HG03064 (cell line): ENCODE measurements around the gene SRSF4.
"Not testable (repeated sequence)": the region's sequence is repeated elsewhere in the genome, so short reads cannot be mapped to it uniquely, and the experiment has no call there.

ENCODE experiments used
- ATAC-seq: cut with Tn5 transposase; IDR thresholded peaks from one replicate; pipeline ENCODE4 v1.9.1; 2021; ENCODE audit warnings: low read depth; ENCODE audit not compliant: unreplicated experiment

The SRSF4 gene

DNA sequence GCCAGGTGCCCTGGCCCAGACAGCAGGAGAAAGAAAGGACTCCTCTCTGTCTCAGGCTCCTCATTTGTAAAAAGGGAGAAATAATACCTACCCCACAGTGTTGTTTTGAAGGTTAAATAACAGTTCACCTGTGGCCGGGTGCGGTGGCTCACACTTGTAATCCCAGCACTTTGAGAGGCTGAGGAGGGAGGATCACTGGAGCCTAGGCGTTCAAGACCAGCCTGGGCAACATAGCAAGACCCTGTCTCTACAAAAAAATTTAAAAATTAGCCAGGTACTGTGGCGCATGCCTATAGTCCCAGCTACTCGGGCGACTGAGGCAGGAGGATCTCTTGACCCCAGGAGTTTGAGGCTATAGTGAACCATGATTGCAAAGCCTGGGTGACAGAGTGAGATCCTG lies 55.5 kb downstream of the SRSF4 start:
- ATAC-seq, result no peak

DNA sequence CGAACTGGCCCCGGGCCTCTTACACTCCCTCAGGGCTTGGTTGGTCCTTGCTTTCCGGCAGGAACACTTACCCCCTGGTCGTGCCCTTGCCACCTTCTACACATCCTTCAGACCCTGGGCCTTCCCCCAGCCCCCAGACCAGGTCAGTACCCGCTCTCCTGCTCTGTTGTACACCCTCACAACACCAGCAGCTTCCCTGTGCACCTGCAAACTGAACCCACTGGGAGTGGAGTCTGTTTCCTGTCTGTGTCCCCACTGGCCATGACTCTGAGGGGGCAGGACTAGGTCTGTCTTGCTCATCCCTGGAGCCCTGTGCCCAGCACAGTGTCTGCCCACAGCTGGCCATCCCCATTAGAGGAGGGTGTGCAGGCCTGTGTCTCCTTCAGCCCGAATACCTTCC lies 55.9 kb downstream of the SRSF4 start:
- no peak for ATAC-seq

DNA sequence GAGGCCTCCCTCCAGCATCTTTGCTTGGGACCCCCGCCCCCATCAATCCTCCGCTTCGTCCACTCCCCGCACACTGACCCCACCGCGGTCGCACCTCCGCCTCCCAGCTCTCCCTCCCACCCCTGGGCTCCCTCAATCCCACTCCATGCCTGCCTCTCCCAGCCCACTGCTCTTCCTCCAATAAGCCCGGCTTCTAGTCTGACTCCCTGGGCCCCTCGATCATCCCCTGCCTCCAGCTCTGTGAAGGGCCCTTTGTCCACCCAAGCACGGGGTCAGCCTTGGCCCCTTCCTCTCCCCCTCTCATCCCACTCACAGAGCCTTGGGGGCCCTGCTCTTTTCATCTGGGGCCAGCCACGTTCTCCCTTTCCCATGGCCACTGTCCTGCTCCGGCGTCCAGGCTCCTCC lies 56.5 kb downstream of the SRSF4 start:
- no peak for ATAC-seq

DNA sequence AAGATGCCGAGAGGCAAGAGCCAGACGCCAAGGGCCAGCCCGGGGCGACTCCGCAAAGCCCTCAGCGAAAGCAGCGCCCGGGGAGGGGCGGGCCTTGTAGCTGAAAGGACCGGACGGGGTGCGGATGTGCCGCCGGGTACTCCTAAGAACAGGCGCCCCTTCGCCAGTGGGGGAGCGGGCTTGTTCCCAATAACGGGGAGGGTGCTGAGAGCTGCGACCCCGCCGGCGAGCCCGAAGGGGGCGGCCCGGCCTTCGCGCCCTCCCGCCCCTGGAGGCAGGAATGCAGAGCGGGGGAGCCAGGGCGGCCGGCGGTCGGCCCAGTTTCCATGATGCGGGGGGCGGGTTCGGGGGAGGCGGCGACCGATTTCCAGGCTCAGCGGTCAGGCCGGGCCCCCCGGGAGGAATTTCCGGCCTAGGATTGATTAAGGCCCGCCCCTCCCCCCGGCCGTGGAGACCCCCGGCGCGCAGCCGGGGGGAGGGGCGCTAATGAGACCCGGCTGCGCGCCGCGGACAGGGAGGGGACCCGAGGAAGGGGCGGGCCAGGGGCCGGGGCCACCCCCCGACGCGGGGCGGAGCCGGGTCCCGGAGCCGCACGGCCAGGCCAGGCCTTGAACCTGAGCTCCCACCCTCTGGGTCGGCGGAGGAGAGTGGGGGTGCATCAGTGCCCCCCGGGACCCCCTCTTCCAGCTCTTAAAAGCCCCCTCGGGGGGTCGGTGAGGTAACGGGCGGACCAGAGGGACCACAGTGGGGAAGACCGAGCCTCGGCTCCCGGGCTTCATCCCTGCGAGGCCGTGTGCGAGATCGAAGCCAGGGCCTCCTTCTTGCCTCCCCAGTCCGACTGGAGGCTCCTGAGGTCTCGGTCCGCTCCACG lies 57.1 kb downstream of the SRSF4 start:
- no peak for ATAC-seq

DNA sequence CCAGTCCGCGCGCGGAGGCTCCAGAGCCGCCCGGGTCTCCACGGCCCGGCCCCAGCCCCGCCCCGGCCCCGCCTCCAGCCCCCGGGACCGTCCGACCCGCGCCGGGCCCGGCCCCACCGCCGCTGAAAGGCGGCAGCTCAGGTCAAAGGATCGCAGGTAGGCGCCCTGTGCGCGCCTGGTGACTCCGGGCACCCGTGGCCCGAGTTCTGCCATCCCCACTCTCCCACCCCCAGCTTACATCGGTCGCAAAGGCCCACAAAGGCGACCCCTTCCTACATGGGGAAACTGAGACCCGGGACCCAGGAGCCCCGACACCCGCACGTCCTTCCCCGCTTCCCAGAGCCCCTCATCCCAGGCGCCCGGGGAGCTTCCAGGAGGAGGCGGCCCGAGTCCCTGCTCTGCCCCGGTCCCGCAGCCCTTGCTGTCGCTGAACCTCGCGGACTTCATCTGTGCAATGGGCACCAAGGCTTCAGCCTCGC lies 57.8 kb downstream of the SRSF4 start, which contains the start of gene TMEM200B:
TSS of gene TMEM200B (minus strand) at position 17 of the 479 bp plus-strand sequence. CDS start 2,075 bp downstream, outside the sequence.
- ATAC-seq, result no peak

DNA sequence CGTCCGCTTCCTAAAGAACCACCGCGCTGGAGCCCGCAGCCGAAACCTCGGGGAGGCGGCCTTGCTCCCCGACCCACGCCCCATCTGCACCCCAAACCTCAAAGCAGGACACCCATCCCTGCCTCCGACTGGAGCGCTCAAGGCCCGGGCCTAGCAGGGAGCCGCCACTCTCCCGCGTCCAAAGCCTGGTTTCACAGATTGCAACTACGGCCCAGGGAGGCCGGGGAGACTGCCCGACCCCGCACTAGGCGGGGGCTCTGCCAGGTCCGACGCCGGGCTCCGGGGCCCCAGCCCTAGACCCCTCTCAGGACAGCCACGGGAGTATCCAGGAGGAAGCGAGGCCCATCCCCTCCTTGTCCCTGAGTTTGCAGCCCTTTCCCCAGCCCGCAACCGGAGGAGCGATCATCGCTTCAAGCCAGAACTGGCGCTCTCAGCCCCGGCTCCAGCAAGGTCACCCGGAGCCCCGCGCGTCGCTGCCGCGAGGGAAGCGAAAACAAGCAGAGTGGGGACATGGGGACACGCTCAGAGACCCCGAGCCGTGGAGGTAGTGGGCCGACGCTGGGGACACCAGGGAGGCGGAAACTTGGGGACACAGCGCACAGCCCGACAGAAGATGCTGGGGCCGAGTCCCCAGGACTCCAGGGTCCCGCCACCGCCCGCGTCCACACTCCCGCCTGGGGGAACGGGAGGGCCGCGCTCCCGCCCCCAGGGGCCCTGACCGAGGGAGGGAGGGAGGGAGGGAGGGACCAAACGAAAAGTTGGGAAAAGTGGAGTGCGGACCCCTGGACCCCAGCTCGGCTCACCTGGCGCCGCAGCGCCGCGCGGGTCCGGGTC lies 58.4 kb downstream of the SRSF4 start:
- no peak for ATAC-seq

DNA sequence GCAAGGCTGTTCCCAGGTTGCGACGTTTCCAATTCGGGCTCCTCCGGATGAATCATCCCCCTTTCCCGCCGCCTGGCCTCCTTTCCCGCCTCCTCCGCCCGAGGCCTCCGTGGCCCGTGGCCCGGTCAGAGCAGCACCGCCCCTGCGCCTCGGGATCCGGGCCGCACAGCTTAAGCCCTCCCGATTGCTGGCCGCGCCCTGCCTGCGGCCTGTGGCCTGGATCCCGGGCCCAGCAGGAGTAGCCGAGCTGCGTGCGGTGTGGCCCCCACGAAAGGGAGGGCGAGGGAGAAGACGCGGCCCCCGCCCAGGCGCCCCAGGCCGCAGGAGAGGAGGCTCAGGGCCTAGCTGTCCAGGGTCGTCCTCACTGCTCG lies 59.0 kb downstream of the SRSF4 start:
- ATAC-seq, result no peak

DNA sequence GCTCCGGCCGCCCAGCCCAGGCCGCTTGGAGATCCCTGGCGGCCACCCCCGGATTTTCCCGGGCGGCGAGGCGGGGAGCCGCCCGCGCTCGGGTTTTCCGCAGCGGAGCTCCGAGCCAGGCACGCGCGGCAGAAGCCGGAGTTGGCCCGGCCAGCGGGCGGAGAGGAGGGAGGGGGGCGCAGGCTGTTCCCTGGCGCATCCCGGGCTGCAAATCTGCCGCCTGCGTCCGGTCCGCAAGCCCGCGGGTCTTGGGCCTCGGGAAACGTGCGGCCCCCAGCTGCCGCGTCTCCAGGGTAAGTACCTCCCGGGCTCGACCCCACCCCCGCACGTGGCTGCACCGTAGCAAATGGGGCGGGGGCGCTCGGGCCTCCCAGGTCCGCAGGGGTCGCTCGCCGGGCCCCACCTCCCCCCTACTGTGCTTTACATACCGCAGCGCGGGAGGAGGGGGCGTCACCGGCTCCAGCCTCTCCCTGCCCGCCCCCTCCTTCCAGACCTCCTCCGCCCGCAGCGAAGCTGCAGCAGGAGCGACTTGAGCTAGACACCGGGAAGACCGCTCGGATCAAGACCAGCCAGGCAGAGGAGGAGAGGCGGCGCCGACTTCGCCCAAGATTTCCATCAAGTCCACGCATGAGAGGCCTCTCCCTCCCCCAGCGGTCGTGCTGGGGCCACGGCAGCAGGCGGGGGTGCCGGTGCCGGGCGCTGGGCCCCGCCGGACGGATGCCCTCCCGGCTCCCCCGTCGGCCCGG lies 59.6 kb downstream of the SRSF4 start:
- no peak for ATAC-seq

DNA sequence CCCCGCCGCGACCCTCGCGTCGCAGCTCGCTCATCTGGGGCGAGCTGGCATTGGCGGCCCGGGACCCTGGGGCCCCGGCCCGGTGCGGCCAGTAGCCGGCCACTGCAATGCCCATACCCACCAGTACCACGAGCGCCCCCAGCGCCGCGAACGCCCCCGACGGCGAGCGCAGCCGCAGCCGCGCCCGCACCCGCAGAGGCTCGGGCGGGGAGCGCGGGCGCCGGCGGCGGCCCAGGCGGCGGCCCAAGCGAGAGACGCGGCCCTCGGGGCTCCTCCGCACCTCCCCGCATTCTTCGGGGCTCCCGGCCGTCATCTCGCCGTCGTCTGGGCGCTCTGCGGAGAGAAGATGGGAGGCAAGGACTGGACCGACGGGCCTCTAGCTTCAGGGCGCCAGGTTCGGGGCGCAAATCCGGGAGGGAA lies 60.2 kb downstream of the SRSF4 start:
- ATAC-seq, result no peak

DNA sequence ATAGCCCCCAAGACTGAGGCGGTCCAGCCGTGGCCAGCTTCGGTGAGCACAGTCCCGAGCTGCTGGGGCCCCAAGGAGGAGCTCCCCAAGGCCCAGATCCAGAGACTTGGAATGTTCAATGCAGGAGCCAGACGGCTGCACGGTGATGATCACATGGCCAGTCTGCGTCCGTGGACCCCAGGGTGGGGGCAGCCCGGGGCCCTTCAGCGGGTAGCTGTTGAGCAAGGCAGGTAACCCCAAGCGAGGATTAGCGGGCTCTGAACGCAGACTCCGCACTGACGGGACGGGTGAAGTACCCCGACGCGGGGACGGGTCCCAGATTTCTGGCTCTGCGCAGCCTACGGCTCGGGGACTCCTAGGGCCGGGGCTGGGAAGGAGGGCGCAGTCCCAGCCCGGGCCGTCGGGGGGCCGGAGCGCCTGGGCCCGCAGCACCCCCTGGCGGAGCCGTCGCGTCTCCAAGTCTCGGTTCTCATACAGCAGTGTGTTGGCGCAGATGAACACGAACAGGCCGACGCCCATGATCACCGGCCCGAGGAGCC lies 60.7 kb downstream of the SRSF4 start:
- no peak for ATAC-seq

DNA sequence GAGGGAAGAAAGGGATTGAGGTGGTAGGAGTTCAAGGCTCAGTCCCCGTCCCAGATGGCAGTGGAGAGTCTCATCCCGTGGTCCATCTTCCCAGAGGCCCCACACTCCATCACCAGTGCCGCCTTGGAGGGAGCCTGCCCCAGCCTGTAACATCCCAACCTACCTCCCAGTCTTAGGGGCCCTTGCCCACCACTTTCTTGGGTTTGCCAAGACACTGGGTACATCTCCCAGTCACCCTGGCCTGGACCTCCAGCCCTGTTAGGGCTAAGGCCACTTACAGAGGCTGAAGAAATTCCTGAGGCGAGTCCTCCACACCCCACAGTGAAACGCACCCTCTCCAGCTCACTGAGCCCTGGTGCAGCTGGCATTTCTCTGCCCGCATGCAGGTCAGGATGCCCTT lies 61.3 kb downstream of the SRSF4 start:
- ATAC-seq, result no peak

DNA sequence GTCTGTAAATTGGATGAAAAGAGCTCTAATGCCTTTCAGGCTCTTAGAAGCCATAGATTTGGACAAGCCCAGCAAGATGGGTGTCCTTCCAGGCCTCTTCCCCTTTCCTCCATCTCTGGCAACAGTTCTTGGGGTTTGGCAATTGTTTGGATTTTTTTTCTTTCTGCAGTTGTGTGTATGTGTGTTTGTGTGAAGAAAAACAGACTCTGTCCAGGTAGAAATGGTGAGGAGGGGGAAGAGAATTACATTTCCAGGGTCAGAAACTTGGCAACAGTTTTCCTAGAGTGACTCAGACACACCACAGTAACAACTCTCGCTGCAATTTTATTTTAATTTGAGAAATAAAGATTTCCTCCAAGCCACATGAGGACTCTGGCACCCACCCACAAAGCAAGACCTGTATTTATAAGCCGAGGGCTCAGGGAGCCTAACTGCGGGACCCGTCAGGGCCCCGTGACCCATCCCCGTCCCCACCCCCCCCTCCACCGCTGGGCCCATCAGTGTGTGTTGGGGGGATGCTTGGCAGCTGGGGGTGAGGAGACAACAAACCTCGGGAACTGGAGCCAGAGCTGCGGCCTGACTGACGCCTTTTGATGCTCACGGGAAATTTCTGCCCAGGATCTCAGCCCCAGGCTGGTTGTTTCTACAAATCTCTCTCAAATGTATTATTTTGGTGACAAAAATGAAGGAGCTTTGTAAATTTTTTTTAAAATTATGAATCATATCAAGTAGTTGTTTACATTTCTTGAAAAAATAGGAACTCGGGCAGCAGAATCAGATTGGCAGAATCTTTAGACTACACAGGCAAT lies 62.4 kb downstream of the SRSF4 start:
- no peak for ATAC-seq

DNA sequence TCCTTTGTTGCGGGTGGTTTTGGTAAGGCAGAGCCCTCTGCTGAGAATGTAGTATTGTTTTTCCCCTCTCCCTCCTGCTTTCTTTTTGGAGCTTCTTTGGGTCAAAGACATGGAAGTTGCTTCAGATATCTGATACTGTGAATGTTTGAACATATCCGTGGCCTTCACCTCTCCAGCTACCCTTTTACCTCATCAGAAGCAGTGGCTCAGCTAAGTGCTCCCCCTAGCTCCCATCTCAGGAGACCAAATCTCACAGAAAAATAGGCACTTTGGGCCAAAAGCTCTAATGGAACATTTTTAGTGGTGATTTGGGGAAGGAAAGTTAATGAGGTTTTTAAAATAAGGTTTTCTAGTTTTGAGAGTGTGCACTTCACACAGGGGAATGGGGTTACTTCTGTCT lies 64.3 kb downstream of the SRSF4 start:
- no peak for ATAC-seq

DNA sequence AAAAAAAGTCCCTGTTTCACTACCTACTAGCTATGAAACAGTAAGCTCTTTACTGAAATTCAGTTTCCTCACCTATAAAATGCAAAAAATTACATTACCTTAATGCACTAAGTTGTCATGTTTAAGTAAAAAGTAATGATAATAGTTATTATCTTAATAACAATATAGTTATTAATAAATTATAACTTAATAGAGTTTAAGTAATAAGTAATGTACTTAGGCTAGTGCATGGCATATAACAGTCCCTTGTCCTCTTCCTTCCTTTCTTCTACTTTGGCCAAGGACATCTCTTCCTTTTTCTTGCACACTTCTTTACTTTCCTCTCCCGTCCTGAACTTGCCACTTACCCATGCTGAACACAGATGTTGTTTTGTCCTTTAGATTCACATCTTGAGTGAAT lies 67.0 kb downstream of the SRSF4 start:
- ATAC-seq, result no peak

DNA sequence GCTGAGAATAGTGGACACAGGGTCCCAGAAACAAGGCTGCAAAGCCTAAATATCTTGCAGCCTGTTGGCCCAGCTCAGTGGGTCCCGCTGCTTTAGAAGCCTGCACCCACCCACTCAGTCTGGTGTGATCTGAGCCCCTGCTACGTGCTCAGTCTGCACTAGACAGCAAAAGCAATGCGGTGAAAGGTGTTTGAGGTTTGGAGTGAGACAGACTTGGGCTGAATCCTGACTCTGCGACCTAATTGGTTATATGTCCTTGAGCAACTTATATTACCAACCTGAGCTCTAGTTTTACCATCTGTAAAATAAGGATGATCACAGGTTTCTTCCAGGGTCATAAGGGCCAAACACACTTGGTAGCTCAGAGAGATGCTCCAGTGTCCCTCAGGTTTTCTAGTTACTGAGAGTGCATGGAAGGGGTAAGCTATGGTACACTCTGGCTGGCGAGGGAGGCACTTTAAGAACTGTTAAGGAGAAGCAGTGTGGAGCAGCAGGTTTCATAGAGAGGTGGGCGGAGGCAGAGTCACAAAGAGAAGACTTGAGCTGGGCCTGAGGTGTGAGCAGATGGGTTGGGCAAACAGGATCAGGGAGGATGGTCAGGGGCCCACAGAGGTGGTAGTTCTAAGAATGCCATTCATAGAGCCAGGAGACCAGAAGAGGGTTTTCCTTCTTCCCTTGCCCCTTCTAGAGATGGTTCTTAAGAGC lies 68.1 kb downstream of the SRSF4 start:
- no peak for ATAC-seq

DNA sequence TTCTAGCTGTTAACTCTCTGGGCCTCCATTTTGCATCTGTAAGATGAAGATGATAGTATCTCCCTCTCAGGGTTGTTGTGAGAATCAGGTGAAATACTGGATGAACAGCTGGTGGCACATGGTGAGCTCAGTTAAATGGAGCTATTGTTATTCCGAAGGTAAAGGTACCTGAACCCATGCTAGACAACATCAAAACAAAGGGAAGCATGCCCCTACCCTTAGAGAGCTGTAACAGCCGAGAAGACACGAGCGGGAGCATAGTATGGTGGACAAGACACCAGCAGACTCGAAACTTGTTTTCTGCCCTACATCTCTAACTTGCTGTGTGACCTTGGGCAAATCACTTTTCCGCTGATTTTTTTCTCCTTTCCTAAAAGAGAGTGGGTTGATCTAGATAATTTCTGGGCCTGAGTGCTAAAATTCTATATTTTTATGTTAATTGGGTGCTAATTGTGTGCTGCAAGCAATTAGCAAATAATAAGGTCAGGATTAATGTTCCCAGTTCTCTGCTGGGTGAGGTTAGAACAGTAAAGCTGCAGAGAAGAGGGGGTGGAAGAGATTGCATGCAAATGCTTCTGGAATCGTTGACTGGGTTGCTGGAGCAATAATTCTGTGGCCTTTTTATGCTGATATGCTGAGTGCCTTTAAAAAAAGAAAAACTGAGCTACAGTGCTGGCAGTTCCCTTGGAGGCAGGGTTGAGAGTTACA lies 68.8 kb downstream of the SRSF4 start:
- ATAC-seq, result no peak

DNA sequence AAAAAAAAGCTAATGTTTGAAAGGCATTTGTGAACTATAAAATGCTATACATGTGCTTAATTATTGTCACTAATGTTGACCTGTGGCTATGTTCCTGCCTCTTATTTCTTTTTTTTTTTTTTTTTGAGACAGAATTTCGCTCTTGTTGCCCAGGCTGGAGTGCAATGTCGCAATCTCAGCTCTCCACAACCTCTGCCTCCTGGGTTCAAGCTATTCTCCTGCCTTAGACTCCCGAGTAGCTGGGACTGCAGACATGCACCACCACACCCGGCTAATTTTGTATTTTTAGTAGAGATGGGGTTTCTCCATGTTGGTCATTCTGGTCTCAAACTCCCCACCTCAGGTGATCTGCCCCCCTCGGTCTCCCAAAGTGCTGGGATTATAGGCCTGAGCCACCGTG lies 73.7 kb downstream of the SRSF4 start:
- not testable (repeated sequence) for ATAC-seq

DNA sequence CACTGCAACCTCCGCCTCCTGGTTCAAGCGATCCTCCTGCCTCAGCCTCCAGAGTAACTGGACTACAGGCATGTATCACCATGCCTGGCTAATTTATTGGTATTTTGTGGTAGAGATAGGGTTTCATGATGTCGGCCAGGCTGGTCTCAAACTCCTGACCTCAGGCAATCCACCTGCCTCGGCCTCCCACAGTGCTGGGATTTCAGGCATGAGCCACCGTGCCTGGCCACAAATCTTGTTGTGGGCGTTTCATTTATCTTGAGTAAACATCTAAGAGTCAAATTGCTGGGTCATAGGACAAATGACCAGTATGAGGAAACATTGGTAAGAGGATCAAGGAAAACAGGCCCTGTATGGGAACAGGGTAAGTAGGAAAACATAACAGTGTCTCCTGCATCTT lies 75.9 kb downstream of the SRSF4 start:
- no peak for ATAC-seq

DNA sequence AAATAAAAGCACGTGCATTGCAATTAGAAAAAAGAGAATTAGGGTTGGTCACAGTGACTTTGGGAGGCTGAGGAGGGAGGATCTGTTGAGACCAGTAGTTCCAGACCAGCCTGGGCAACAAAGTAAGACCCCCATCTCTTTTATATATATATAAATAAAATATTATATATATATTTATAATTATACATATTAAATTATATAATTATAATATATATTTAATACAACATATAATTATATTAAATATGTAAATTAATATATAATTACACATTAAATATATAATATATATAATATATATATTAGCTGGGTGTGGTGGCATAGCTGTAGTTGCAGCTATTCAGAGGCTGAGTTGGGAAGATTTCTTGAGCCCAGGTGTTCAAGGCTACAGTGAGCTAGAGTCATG lies 81.2 kb downstream of the SRSF4 start:
- ATAC-seq, result no peak
